ENCODE measurements around the gene PHACTR4.

- TF ChIP-seq, protein P1, sequence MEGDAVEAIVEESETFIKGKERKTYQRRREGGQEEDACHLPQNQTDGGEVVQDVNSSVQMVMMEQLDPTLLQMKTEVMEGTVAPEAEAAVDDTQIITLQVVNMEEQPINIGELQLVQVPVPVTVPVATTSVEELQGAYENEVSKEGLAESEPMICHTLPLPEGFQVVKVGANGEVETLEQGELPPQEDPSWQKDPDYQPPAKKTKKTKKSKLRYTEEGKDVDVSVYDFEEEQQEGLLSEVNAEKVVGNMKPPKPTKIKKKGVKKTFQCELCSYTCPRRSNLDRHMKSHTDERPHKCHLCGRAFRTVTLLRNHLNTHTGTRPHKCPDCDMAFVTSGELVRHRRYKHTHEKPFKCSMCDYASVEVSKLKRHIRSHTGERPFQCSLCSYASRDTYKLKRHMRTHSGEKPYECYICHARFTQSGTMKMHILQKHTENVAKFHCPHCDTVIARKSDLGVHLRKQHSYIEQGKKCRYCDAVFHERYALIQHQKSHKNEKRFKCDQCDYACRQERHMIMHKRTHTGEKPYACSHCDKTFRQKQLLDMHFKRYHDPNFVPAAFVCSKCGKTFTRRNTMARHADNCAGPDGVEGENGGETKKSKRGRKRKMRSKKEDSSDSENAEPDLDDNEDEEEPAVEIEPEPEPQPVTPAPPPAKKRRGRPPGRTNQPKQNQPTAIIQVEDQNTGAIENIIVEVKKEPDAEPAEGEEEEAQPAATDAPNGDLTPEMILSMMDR (conservative IDR thresholded peaks at IDR 0.05; ENCODE audit: low read depth, low read length): no peak
- no peak for TF ChIP-seq EZH2phosphoT487 (IDR thresholded peaks at IDR 0.05; ENCODE audit: borderline replicate concordance, low read length)
- no peak for TF ChIP-seq EZH2 (IDR thresholded peaks at IDR 0.05; ENCODE audit: low read length, unreplicated experiment)
Observed at GRCh38 chr1:28426831-28427230, 57.3 kb downstream of the PHACTR4 start.
